ENCODE measurements around the gene HIBCH. TPM values are rescaled to one million over a fixed set of nuclear protein-coding genes. Genes with fewer than 3 reads are reported as not detected.
A peak's percentile ranks its signal among the peaks of the same experiment; 100 is the strongest.

Gene HIBCH
- total and polyA plus RNA-seq, 2 of the 4 experiments (the other 2 are of a cell fraction) = 8.8 to 11.9 TPM

- Histone ChIP-seq H4K5ac (ENCODE audit: low read depth, low read length) (no peak overlapping the region), H3K27me3 (ENCODE audit: control insufficient read depth, insufficient read depth, low read length) (no peaks in the 10 kb centered on the region), H3K4me1 (ENCODE audit: control insufficient read depth, insufficient read depth, low read length) (no peaks in the 10 kb centered on the region), H3K56ac (ENCODE audit: extremely low read depth, insufficient read depth, low read length) (no peak overlapping the region), H2BK20ac (ENCODE audit: low read depth, low read length) (no peak overlapping the region), H2BK120ac (ENCODE audit: low read depth, low read length) (no peak overlapping the region), H3K9me3 (ENCODE audit: control insufficient read depth, insufficient read depth, low read length) (no peaks in the 10 kb centered on the region), H3K14ac (replicated peaks; ENCODE audit: low read depth, low read length) (no peak overlapping the region), H2AFZ (replicated peaks; ENCODE audit: low read length, poor library complexity) (no peak overlapping the region), H3K27ac (ENCODE audit: insufficient read depth, low read length) (no peak overlapping the region), H3K4me2 (ENCODE audit: low read depth, low read length) (no peak overlapping the region), H3K9me1 (ENCODE audit: insufficient read depth, low read length) (no peaks in the 10 kb centered on the region), H3K36me3 (ENCODE audit: control insufficient read depth, insufficient read depth, low read length) (no peaks in the 10 kb centered on the region), H2AK9ac (replicated peaks; ENCODE audit: low read depth, low read length, poor library complexity) (no peak overlapping the region), H3K23ac (ENCODE audit: low read depth, low read length) (no peak overlapping the region), H2BK15ac (ENCODE audit: low read depth, low read length) (no peak overlapping the region), H3K79me1 (ENCODE audit: low read depth in 1 of 2, low read length in 2 of 2) (no peaks in the 10 kb centered on the region), H3K4ac (ENCODE audit: low read depth, low read length) (no peak overlapping the region), H3K9ac (ENCODE audit: low read depth, low read length) (no peak overlapping the region), H3K4me3 (ENCODE audit: insufficient read depth, low read depth, low read length) (no peak overlapping the region), H4K8ac (ENCODE audit: low read depth in 2 of 2, low read length in 2 of 2) (no peak overlapping the region), H3K18ac (ENCODE audit: low read depth, low read length) (no peak overlapping the region), H2BK5ac (ENCODE audit: low read depth, low read length, poor library complexity, severe bottlenecking) (no peak overlapping the region), H2AK5ac (ENCODE audit: low read depth, low read length) (no peak overlapping the region), H4K91ac (ENCODE audit: insufficient read depth, low read depth, low read length) (no peak overlapping the region), H4K20me1 (ENCODE audit: insufficient read depth, low read length) (no peaks in the 10 kb centered on the region)
- in situ Hi-C loops (cut with MboI; ENCODE audit: low sequenced_read_pairs) (no loop called here), dilution Hi-C loops (cut with HindIII; ENCODE audit: low sequenced_read_pairs, unreplicated experiment) (no loop called here), intact Hi-C loops (cut with micrococcal nuclease) (no loop called here)
- CTCF ChIA-PET = no interaction called here
- ATAC-seq (ENCODE audit: low read depth) (no peak), DNase-seq (peak; percentile 14)
- no TSS peak for BruUV-seq (replicated peaks)
- POLR2A ChIA-PET (ENCODE audit: unreplicated experiment) = no interaction called here
- TF ChIP-seq CHD1 (IDR thresholded peaks at IDR 0.05; ENCODE audit: low read depth, low read length) = no peak
- no peak for TF ChIP-seq MAZ (IDR thresholded peaks at IDR 0.05; ENCODE audit: borderline replicate concordance, low read depth, low read length)
- TF ChIP-seq RAD21 (IDR thresholded peaks at IDR 0.05; ENCODE audit: low read length) = no peak
- TF ChIP-seq, protein P1, sequence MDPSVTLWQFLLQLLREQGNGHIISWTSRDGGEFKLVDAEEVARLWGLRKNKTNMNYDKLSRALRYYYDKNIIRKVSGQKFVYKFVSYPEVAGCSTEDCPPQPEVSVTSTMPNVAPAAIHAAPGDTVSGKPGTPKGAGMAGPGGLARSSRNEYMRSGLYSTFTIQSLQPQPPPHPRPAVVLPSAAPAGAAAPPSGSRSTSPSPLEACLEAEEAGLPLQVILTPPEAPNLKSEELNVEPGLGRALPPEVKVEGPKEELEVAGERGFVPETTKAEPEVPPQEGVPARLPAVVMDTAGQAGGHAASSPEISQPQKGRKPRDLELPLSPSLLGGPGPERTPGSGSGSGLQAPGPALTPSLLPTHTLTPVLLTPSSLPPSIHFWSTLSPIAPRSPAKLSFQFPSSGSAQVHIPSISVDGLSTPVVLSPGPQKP (IDR thresholded peaks at IDR 0.05; ENCODE audit: borderline replicate concordance, low read depth, low read length) = no peak
- TF ChIP-seq MAFK (IDR thresholded peaks at IDR 0.05; ENCODE audit: low read depth, low read length) = no peak
- no peak for TF ChIP-seq BHLHE40 (IDR thresholded peaks at IDR 0.05; ENCODE audit: low read depth, low read length)
- TF ChIP-seq, protein P2, sequence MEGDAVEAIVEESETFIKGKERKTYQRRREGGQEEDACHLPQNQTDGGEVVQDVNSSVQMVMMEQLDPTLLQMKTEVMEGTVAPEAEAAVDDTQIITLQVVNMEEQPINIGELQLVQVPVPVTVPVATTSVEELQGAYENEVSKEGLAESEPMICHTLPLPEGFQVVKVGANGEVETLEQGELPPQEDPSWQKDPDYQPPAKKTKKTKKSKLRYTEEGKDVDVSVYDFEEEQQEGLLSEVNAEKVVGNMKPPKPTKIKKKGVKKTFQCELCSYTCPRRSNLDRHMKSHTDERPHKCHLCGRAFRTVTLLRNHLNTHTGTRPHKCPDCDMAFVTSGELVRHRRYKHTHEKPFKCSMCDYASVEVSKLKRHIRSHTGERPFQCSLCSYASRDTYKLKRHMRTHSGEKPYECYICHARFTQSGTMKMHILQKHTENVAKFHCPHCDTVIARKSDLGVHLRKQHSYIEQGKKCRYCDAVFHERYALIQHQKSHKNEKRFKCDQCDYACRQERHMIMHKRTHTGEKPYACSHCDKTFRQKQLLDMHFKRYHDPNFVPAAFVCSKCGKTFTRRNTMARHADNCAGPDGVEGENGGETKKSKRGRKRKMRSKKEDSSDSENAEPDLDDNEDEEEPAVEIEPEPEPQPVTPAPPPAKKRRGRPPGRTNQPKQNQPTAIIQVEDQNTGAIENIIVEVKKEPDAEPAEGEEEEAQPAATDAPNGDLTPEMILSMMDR (conservative IDR thresholded peaks at IDR 0.05; ENCODE audit: low read depth, low read length) = no peak
- TF ChIP-seq NFE2L2 (IDR thresholded peaks at IDR 0.05; ENCODE audit: low read depth, low read length) = no peak
- TF ChIP-seq MXI1 (IDR thresholded peaks at IDR 0.05; ENCODE audit: borderline replicate concordance, low read depth, low read length) = no peak
- no peak for TF ChIP-seq FOS (IDR thresholded peaks at IDR 0.05; ENCODE audit: low read depth, low read length)
- WGBS, 2 experiments (ENCODE audit: extremely low coverage in 2 of 2, insufficient read length in 1 of 2) = 100% methylated on average over 1 of the region's 3 CpGs; no CpG with 5 or more reads in 1 of the 2 experiments
These were observed 133.4 kb downstream of the HIBCH start for GRCh38 chr2:190186238-190186637.
